WERI-Rb-1 (cell line): Measurements from ENCODE around the gene CXCR6.

Experiments
- DNase-seq: peaks from one replicate; pipeline ENCODE4 v3.0.0-alpha.2; 2020
- H3K27ac ChIP-seq: fragments of 250-450 bp; sonication (Bioruptor Pico); 2 replicates; pipeline ENCODE4 v1.5.1; 2020; ENCODE audit warnings: mild to moderate bottlenecking, moderate library complexity
- H3K27me3 ChIP-seq: fragments of 250-450 bp; sonication (Bioruptor Pico); 2 replicates; pipeline ENCODE4 v1.5.1; 2021; ENCODE audit warnings: mild to moderate bottlenecking, low read depth, moderate library complexity; ENCODE audit not compliant: insufficient read depth, severe bottlenecking
- H3K36me3 ChIP-seq: fragments of 250-450 bp; sonication (Bioruptor Pico); 2 replicates; pipeline ENCODE4 v1.5.1; 2020; ENCODE audit warnings: mild to moderate bottlenecking, moderate library complexity
- H3K4me3 ChIP-seq: 2 replicates; pipeline ENCODE4 v1.5.1; 2011; ENCODE audit warnings: low read depth, mild to moderate bottlenecking, control low read depth, low read length
- H3K9me3 ChIP-seq: fragments of 250-450 bp; sonication (Bioruptor Pico); 2 replicates; pipeline ENCODE4 v1.5.1; 2021; ENCODE audit warnings: mild to moderate bottlenecking, moderate library complexity; ENCODE audit not compliant: severe bottlenecking
- TF ChIP-seq, protein P1 (sequence below): IDR thresholded peaks from 2 replicates; pipeline ENCODE4 v1.5.1; 2011; ENCODE audit warnings: low read depth, mild to moderate bottlenecking, control low read depth, inconsistent platforms, low read length

CXCR6 gene

GRCh38 chr3:45955017-45955647, 11.9 kb downstream of the CXCR6 start:
- Histone ChIP-seq H3K9me3 (no peaks in the 10 kb centered on the region), H3K4me3 (no peak overlapping the region), H3K27me3 (no peaks in the 10 kb centered on the region), H3K36me3 (peaks cover 98% of the 10 kb centered on the region), H3K27ac (no peak overlapping the region)
- no peak for DNase-seq
- TF ChIP-seq, protein P1, sequence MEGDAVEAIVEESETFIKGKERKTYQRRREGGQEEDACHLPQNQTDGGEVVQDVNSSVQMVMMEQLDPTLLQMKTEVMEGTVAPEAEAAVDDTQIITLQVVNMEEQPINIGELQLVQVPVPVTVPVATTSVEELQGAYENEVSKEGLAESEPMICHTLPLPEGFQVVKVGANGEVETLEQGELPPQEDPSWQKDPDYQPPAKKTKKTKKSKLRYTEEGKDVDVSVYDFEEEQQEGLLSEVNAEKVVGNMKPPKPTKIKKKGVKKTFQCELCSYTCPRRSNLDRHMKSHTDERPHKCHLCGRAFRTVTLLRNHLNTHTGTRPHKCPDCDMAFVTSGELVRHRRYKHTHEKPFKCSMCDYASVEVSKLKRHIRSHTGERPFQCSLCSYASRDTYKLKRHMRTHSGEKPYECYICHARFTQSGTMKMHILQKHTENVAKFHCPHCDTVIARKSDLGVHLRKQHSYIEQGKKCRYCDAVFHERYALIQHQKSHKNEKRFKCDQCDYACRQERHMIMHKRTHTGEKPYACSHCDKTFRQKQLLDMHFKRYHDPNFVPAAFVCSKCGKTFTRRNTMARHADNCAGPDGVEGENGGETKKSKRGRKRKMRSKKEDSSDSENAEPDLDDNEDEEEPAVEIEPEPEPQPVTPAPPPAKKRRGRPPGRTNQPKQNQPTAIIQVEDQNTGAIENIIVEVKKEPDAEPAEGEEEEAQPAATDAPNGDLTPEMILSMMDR: no peak

- no peak overlapping the region for H3K4me3 ChIP-seq
- peaks cover 98% of the 10 kb centered on the region for H3K36me3 ChIP-seq
- TF ChIP-seq, protein P1: no peak
- no peaks in the 10 kb centered on the region for H3K27me3 ChIP-seq
- DNase-seq: no peak
- no peaks in the 10 kb centered on the region for H3K9me3 ChIP-seq
- no peak overlapping the region for H3K27ac ChIP-seq
Measured at GRCh38 chr3:45955706-45956105, 12.4 kb downstream of the CXCR6 start.

- Histone ChIP-seq H3K36me3 (peaks cover 98% of the 10 kb centered on the region), H3K27me3 (no peaks in the 10 kb centered on the region), H3K4me3 (no peak overlapping the region), H3K9me3 (no peaks in the 10 kb centered on the region), H3K27ac (no peak overlapping the region)
- TF ChIP-seq, protein P1: no peak
- DNase-seq: no peak
Measured at GRCh38 chr3:45957586-45957985, 14.3 kb downstream of the CXCR6 start.

DNA sequence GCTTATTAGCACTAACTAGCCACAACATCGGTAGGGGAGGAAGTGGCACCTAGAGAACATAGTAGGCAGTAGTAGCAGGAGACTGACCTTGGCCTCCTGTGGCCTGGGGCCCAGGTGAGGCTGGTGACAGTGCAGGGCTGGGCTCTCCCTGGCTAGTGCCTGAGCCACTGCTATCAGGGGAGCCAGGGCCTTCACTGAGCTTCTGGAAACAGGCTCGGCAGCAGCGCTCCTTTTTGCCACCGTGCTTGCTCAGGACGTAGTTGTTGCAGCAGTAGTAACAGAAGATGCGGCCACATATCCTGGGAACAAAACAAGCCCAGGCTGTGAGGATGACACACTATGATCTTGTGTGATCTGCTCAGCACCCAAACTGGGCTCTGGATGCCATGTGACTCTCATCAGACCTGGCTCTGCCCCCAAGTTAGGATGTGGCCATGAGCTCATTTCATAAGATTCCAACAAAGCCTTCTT, 15.1 kb downstream of the CXCR6 start:
- peaks cover 98% of the 10 kb centered on the region for H3K36me3 ChIP-seq
- no peak for DNase-seq
- TF ChIP-seq, protein P1: no peak

GRCh38 chr3:45959201-45959600, 15.9 kb downstream of the CXCR6 start:
- Histone ChIP-seq H3K36me3 (peaks cover 98% of the 10 kb centered on the region), H3K9me3 (no peaks in the 10 kb centered on the region)

More for the DNA sequence above, 15.1 kb downstream of the CXCR6 start:
- Histone ChIP-seq H3K9me3 (no peaks in the 10 kb centered on the region), H3K27ac (no peak overlapping the region), H3K27me3 (no peaks in the 10 kb centered on the region), H3K4me3 (no peak overlapping the region)

More at GRCh38 chr3:45959201-45959600, 15.9 kb downstream of the CXCR6 start:
- Histone ChIP-seq H3K27ac (no peak overlapping the region), H3K4me3 (no peak overlapping the region), H3K27me3 (no peaks in the 10 kb centered on the region)
- DNase-seq: no peak
- TF ChIP-seq, protein P1: no peak
